GM18499 (cell line): Measurements from ENCODE around the gene SKP1.
"Not testable (repeated sequence)": the region's sequence is repeated elsewhere in the genome, so short reads cannot be mapped to it uniquely, and the experiment has no call there.

Experiments
- ATAC-seq: cut with Tn5 transposase; IDR thresholded peaks from one replicate; pipeline ENCODE4 v1.9.1; 2021; ENCODE audit warnings: moderate number of reproducible peaks; ENCODE audit not compliant: insufficient read depth, unreplicated experiment

The SKP1 gene

GRCh38 chr5:134176511-134177368 lies at the start of gene SKP1:
Gene SKP1, minus strand, starts transcription at chr5:134176950. Its CDS starts 2,928 bp downstream, at chr5:134174022.
- peak; percentile 35 for ATAC-seq

DNA sequence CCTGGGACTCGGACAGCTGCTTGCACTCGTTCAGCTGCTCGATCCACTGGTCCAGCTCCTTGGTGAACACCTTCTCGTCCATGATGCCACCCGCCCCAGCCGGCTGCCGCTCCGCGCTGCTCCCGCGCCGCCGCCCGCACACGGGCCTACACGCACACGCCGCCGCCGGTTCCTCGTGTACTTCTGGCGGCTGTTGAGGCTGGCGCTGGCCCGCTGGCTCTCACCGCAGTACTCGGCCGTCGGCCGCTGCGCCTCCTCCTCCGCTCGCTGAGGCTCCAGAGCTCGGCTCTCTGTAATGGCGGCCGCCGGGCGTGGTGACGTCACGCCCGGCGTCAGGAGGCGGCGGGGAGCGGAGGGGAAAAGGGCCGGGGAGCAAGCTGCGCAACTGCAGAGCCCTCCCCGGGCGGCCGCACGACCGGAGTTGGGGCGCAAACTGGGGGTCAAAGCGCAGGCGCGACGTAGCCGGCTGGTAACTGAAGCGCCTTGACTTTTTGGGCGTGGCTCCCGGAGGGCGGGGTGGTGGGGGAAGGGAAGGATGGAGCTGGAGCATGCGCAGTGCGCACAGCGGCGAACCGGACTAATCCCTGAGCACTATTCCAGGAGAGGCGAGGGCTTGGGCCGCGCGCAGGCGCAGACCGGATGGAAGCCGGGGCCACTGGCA lies 49.2 kb upstream of the SKP1 start, which contains the start of gene PPP2CA:
Gene PPP2CA (minus strand): TSS at position 294 of the 661 bp plus-strand sequence. CDS start 212 bp downstream, at position 82.
- ATAC-seq, result peak; percentile 55

DNA sequence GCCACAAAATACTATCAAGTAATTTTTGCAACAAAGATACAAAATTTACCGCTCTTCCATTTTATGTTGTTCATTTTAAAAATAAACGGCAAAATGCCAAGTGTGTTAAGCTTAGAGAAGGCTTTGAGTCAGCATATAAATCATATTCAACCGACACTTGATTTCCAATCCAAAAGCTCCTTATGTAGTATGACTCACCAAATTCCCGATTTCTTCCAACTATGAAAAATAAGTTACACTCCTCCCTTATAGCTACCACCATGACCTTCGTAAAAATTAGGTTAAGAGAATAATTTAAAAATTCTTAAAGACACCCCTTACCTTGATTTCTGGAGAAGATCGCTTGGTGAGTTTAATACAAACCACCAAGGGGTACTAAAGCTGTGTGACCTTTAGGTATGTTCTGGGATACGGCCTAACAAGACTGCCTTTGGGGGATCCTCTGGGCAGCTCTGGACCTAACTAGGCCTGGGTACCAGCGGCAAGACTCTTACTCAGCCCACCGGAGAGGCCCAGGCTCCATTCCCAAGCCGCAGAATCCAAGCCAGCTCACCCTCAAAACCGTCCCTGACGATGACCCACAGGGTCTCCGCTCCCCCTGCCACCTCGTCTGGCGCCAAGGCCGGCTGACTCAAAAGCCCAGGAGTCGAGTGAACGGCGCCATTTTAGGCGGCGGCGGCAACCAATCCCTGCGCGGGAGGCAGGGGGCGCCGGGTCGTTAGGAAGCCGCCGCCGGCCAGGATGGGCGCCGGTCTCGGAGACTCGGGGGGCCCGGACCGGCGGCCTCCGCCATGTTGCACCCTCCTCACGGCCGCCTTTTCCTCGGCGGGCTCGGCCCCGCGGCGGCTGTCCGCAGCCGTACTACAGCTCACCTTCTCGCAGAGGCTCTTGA lies 48.4 kb upstream of the SKP1 start:
- peak; percentile 17 for ATAC-seq

- no peak for ATAC-seq
These were observed 46.9 kb upstream of the SKP1 start for GRCh38 chr5:134223406-134224248.

GRCh38 chr5:134221690-134222089 lies 44.9 kb upstream of the SKP1 start:
- not testable (repeated sequence) for ATAC-seq

DNA sequence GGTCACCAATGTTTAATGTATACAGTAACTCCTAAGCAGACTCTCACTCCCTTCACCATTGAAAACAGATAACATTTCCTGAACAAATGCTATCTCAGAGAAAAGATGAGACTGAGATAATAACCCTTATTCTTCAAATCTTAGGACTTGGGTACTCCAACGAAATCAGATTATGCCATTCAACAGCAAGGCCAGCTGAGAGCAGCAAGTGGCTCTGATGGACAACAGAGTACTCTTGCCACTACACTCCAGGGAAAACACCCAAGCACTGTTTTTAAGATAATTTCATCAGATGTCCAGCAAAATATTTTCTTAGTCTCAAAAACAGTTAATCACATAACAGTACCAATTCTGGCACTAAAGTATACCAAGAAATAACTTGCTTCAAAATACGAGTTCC lies 39.0 kb upstream of the SKP1 start:
- ATAC-seq, result no peak

DNA sequence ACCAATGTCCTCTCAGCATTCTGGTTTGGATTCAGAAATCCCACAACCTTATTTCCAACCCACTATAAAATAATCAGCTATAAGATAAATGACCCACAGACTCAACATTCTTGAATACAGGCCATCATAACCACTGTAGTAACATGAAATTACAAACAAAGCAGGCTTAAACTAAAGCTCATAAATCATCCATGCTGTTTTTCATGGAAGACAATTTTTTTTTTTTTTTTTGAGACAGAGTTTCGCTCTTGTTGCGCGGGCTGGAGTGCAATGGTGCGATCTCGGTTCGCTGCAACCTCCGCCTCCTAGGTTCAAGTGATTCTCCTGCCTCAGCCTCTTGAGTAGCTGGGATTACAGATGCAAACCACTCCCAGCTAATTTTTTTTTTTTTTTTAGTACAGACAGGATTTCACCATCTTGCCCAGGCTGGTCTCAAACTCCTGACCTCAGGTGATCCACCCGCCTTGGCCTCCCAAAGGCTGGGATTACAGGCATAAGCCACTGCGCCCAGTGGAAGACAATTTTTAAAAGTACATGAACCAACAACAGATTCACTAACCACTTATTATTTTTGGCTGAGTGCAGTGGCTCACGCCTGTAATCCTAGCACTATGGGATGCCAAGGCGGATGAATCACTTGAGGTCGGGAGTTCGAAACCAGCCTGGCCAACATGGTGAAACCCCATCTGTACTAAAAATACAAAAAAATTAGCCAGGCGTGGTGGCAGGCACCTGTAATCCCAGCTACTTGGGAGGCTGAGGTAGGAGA lies 34.7 kb upstream of the SKP1 start:
- not testable (repeated sequence) for ATAC-seq

DNA sequence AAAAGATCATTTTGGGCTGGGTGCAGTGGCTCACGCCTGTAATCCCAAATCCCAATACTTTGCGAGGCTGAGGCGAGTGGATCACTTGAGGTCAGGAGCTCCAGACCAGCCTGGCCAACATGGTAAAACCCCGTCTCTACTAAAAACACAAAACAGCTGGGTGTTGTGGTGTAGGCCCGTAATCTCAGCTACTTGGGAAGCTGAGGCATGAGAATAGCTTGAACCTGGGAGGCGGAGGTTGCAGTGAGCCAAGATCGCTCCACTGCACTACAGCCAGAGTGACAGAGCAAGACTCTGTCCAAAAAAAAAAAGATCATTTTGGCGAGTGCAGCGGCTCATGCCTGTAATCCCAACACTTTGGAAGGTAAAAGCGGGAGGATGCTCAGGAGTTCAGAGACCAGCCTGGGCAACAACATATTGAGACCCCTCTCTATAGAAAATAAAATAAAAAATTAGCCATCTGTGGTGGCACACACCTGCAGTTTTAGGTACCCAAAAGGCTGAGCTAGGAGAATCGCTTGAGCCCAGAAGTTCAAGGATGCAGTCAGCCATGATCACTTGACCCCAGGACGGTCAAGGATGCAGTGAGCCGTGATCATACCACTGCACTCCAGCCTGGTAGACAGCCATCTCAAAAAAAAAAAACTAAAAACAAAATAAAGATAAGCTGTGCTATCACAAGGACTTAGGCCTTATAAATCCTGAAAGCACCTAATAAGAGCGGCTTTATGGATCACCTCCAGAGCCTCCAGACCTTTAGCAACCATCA lies 32.9 kb upstream of the SKP1 start:
- ATAC-seq, result no peak

- no peak for ATAC-seq
These were observed 30.9 kb upstream of the SKP1 start for GRCh38 chr5:134207696-134208095.

GRCh38 chr5:134206627-134207160 lies 29.9 kb upstream of the SKP1 start:
- ATAC-seq, result no peak

- ATAC-seq, result no peak
These were observed 27.8 kb upstream of the SKP1 start for GRCh38 chr5:134204575-134204974.

DNA sequence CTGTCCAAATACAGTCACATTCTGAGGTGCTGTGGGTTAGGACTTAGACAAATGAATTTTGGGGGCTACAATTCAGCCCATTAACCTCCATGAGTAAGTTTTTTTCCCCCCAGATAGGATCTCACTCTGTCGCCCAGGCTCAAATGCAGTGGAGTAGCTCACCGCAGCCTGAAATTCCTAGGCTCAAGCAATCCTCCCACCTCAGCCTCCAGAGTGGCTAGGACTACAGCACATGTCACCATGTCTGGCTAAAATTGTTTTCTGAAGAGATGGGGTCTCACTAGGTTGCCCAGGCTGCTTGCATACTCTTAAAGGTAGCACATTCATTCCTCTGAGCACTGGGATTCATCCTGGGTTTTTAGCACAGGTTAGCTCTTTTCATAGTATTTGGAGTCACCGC lies 26.9 kb upstream of the SKP1 start:
- ATAC-seq, result no peak

GRCh38 chr5:134195666-134196065 lies 18.9 kb upstream of the SKP1 start:
- ATAC-seq, result no peak

GRCh38 chr5:134189031-134189430 lies 12.3 kb upstream of the SKP1 start:
- ATAC-seq, result no peak

DNA sequence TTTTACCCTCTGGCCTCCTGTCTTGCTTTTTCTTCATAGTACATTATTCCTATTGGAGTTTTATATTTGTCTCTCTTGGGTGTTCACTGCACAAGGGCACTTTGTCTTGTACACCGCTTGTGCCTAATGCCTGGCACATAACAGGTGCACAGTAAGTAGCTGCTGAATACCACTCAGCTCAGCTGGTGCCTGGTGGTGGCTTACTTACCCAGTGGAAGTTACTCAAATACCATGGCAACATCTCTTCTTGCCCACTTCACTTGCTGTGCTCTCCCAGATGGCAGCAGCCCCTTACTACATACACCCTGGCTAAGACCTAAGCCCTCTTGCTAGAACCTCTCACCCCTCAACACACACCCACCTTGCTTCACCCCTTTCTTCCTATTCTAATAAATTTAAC lies 11.3 kb upstream of the SKP1 start:
- ATAC-seq, result no peak

DNA sequence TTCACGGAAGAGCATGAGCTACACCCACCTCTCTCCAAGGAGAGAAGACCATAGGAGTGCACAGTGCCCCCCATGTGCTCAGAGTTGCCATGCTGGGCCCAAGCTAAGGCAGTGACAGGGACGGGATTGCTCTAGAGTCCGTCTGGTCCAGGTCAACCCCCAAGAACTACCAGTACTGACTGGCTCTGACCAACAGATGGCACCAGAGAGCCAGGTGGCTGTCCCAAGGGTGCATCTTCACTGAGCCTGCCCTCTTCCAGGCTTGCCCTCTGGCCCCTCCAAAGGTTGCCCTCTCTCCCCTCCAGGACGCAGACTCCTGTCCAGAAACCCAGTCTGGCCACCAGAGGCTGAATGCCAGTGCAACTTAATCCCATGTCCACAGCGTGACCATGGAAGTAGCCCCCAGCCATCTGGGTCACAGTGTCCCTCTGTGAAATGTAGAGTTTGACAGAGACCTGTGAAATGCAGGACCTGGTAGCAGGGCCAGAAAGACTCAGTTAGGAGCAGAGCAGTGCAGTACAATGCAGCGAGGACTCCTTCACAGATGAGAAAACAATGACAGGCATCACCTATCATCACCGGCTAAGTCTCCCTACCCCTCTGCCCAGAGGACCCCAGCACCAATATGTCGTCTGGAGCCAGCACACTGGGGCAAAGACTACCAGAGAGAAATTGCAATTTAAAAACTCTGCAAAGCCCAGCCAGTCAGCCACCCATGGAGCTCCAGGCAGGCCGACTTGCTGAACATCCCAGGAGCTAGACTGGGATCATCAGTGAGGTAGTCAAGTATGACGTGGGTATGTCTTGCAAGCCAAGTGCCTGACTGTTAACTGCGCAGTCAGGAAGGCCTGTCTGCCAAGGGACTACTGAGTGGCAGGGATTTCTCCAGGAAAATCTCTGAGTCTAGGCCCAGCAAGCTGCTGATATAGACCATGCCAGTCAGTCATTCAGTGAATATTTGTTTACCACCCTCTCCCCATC lies 7.7 kb upstream of the SKP1 start:
- no peak for ATAC-seq

- ATAC-seq, result no peak
These were observed 6.7 kb upstream of the SKP1 start for GRCh38 chr5:134183481-134183880.
